ENCODE results near the gene CASZ1.

CASZ1 gene

DNA sequence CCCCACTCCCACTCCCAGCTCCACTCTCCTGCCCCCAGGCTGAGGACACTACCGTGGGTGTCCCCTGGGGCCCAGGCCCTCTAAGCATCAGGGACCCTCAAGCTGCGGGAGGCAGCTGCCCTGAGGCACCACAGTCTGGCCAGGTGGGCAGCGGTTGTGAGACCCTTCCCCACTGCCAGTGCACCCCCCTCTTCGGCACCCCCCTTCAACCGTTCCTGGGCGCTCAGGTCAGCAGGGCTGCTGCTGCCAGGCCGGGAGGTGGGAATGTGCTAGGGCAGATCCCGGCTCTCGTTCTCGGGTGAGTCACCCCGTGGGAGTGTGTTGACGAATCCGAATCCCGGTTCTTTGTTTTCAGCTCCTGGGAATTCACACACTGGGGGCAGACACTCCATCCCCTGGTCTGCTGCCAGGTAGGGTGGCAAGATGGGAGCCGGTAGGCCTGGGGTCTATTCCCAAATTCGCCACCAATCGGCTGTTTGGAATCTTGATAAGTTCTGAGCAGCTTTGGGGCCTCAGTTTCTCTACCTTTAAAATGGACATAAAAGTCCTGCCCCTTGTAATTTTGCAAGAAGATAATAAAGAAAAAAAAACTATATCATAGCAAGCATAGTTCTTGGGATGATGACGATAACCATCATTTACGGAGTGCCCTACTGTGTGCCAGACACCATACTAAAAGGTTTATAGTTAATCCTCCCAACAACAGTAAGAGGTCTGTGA, 28.5 kb upstream of the CASZ1 start:
- no peak for DNase-seq

DNA sequence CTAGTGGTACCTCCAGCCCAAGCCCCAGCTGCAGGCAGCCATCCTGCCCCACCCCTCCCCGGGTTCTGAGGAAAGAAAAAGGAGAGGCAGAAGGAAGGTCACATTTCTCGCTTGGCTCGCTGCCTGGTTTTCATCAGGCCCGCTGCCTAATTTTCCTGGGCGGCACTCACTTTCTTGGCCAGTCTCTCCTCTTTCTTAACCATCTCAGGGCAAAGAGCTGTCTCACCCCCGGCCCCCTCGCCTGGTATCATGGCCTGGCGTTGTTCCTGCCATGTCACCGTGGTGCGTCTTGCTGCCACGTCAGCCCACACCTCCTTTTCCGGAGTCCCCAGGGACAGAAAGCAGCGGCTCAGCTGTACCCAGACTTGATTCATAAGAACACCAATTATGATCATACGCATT, 26.6 kb upstream of the CASZ1 start:
- DNase-seq, result no peak

DNA sequence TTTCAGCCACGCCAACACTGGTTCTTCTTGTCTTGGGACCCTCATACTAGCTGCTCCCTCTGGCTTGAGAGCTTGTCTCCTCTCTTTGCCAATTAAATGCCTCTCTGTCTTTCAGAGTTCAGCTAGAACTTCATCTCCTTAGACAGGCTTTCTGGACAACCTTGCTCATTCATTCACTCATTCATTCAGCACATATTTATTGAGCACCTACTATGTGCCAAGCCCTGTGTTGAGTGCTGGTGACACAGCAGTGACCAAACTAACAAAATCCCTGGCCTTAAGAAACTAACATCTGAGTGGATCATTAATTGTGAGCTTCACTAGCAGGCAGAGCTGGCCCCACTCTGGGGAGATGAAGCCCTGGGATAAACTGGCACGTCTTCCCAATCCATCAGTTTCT, 24.9 kb upstream of the CASZ1 start:
- no peak for DNase-seq

DNA sequence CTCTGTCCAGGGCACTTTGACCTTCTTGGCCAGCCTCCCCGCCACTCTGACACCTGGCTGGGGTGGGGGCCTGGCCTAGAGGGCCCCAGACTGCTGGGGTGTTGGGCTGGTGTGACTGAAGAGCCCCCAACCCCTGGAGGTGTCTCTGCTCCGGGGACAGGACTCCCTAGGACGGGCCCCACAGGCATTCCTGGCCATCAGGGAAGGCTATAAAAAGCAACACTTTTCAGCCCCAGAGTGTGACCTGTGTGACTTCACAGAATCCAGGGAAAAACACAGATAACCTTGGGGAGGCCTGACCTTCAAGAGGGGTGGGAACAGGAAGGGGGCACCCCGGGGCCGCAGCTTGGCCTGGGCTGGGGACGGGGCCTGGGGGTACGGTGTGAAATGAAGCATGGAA, 24.0 kb upstream of the CASZ1 start:
- DNase-seq, result no peak

DNA sequence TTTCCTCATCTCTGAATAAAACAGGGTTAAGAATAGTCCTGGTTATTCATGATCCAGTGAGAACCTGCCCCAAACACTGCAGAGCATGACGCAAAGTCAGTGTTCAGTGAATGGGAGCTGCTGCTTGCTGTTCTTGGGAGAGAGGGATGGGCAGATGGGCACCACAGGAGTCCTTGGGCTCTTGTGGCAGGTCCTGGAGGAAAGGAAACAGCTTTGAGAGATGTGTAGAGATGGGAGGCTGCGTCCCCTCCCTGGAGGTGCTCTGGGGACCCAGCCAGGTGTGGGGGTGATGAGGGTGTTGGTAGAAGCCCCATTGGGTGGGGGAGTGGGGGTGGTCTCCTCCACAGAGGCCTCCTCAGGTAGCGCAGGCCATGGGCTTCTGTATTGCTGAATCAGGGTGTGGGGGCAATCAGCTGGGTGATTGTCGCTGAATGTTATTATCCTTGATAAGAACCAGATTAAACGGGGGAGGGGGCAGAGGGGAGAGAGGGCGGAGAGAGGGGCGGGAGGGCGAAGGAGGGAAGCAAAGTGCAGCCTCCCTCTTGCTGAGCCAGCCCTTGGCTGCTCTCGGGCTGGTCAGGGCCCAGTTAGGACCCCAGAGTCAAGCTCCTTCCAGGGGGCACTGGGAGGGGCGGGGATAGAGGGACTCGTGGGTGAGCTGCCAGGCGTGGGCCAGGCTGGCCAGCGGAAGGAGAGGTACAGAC, 22.9 kb upstream of the CASZ1 start:
- DNase-seq, result no peak

DNA sequence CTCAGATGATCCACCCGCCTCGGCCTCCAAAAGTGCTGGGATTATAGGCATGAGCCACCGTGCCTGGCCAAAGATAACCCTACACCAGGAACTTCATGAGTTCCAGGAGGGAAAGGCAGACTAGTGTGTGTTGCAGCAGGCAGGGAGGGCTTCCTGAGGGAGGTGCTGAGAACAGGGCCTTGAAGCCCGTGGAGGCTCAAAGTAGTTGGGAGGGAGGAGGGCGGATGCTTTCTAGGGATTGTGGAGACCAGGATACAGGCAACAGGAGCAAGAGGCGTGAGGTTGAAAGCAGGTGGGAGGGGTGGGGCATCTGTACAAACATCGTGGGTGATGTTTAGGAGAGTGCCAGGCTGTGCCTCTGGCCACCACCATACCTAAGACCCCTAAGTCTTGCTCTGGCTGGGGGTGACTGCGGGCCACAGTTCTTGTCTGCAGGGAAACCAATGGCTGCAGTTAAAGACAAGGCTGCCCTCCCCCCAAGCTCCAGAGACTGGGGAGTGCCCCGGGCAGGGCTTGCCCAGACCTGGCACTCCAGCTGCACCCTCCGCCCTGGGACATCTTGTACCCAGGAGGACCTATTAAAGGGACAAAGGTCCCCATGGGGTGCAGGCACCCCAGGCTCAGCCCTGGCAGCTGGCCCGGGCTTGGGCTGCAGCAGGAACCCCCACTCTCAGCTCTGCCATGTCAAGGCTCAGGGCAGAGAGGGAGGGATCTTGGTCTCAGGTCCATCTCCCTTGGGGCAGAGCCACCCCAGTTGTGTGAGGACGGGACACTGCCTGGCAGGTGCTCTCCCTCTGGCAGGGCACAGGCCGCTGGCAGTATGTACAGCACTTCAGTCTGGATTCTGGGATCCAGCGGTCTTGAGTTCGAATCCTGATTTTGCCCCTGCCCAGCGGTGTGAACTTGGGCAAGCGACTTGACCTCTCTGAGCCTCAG, 22.1 kb upstream of the CASZ1 start:
- no peak for DNase-seq

DNA sequence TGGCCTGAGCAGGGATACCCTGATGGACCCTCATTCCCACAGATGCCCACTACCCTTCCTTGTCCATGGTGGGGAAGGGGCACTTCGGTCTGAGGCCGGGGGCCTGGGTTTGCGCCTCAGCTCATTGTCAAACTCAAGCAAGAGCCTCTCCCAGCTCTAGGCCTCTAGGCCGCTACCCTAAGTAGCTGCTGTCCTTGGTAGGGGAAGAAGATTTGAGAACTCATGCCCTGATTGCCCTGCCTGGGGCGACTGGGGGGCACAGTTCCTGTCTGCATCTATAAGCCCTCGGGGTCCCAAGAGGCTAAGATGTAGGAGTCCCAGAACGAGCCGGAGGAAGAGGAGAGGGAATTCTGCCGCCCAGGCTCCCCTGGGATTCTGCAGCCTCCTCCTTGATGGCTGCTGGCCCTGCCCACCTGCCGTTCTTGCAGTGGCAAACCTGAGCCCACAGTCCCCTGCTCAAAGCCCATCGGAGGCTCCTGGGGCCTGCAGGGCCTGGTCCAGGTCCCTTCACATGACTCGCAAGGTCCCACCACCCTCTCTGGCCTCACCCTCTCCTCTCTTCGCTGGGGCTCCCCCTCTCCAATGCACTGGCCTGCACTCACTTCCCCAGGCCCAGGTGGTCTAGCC, 20.4 kb upstream of the CASZ1 start:
- no peak for DNase-seq

DNA sequence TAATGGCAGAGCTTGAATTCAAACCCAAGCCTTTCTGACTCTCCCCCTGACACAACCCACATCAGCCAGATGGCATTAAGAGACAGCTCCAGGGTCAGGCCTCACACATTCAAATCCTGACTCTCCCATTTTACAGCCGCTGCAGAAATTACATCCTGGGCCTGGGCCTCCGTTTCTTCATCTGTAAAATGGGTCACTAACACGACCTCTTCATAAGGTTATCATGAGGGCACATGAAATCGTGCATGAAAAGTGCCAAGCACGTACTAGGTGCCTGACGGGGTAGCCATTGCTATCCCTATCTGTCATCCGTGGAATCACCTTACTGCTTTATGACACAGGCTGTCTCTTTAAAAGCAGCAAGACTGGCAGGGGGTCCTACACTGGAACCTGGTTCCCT, 19.8 kb upstream of the CASZ1 start:
- no peak for DNase-seq

DNA sequence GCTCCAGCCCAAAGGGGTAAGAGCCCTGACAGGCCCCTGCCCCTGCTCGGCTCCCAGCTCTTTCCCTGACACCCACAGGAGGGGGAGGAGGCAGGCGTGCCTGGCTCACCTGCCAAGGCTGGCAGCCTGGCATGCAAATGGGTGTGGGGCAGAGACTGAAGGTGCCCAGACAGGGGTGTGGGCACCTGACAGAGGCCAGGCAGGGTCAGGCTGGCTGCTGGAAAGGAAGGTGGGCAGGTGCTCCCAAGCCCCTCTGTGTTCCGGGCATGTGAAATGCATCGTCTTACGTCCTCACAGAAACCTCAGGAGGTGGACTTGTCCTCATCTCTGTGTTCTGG, 19.4 kb upstream of the CASZ1 start:
- no peak for DNase-seq

DNA sequence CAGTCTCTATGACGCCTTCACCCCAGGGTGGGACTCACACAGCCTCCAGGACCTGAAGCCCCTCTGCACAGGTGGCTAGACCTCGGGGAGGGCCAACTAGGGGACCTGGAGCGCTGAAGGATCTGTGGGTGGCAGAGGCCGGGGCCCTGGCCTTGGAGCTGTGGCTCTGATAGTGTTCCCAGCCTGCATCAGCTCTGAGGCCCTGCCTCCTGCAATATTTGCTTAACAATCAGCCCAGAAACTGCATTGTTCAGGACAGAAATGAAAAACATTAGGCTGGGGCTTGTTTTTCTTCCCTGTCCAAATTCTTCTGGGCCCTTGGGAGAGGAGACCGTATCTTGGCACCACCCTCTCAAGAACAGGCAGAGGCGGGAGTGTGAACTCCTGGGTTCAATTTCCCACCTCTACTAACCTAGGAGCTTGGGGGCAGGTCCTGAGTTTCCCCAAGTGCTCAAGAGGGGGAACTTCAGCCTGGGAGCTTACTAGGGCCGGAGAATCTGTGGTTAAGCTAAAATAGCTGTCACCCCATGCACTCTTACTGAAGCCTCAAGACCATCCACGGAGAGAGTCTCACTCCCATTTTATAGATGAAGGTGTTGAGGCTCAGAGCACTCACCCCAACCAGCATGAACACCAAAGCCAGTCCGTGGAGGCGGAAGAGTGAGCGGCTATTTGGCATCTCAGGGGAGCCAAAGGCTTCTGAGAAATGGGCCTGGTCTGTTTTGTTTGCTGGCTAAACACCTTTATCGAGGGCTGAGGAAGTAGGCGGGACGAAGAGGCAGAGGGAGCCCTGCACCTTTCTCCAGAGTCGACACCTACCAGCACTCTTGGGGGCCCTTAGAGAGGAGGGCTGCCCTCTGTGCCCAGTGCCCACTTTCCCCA, 18.8 kb upstream of the CASZ1 start:
- DNase-seq, result no peak

DNA sequence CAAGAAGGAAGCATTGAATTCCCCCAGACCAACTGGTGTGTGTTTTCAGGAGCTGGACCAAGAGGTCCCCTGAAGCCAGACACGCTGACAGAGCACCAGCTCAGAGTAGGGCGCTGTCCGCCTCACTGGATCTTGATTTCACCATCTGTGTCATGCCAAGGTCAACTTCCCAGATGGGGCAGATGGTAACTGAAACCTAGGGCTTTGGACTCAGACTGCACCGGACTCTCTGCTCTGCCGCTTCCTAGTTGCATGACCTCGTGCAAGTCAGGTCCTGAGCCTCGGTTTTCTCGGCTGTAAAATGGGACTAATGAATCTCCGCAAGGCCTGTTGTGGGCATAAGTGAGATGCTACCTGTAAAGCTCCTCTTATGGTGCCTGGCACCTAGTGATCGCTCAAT, 17.9 kb upstream of the CASZ1 start:
- no peak for DNase-seq

DNA sequence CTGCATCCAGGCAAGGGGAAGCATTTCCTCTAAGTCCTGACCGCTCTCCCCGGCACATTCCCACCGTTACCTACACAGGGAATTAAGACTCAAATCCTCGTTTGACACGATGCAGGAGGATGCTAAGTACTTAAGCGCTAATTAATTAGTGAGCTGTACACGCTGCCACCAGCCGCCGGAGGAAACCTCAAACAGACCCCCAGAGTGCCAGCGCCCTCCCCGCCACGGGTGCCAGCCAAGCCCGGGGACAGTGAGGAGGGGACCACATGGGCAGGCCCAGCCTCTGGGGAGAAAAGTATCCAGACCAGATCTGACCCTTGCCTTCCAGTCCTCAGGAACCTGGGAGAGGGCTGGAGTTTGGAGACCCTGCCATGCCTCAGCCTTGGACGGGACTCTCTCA, 17.4 kb upstream of the CASZ1 start:
- no peak for DNase-seq

DNA sequence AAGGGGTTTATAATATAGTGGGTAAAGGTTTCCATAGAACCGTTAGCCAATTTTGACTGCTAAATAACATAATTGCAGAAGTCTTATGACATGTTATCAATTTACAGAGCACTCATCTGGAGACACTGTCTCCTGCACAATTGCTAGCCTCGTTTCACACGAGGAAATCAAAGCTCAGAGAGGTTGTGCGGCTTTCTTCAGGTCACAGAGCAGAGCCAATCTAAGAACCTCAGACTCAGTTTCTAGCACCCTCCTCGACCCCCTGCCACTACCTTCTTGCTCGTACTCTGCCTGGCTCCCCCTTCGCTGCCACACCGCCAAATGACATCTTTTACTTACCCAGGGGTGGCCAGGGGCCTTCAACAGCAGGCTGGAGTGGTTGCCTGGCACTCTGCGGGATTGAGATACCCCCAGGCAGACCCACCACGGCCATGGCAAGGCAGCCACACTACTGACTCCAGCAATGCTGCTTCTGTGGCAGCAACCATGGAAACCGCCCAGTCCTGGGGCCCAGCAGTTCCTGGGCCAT, 16.0 kb upstream of the CASZ1 start:
- DNase-seq, result no peak

DNA sequence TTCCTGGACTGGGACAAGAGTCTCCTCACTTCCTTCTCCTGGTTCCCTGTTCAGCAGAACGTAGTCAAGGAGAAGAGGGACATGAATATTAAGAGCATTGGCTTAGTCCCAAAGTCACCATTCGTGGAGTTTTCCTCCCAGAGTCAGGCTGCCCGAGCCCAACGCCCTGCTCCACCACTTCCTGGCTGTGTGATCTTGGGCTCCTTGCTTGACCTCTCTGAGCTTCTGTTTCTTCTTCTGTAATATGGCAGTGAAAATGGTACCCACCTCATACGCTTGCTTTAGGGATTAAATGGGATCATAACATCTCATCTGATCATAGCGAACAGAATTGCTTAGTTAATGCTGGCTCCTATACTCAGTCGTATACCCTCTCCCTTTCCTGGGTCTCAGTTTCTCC, 12.0 kb upstream of the CASZ1 start:
- DNase-seq, result no peak

DNA sequence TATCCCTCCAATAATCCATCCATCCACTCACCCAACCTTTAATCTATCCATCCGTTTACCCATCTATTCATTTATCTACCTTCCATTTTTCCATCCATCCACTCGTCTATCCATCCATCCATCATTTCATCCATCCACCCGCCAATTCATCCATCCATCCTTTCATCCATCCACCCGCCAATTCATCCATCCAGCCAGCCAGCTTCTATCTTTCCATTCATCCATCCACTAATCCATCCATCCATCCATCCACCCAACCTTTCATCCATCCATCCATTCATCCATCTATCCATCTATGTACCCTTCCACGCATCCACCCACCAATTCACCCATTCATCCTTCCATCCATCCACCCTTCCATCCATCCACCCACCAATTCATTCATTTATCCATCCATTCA, 10.5 kb upstream of the CASZ1 start:
- no peak for DNase-seq

DNA sequence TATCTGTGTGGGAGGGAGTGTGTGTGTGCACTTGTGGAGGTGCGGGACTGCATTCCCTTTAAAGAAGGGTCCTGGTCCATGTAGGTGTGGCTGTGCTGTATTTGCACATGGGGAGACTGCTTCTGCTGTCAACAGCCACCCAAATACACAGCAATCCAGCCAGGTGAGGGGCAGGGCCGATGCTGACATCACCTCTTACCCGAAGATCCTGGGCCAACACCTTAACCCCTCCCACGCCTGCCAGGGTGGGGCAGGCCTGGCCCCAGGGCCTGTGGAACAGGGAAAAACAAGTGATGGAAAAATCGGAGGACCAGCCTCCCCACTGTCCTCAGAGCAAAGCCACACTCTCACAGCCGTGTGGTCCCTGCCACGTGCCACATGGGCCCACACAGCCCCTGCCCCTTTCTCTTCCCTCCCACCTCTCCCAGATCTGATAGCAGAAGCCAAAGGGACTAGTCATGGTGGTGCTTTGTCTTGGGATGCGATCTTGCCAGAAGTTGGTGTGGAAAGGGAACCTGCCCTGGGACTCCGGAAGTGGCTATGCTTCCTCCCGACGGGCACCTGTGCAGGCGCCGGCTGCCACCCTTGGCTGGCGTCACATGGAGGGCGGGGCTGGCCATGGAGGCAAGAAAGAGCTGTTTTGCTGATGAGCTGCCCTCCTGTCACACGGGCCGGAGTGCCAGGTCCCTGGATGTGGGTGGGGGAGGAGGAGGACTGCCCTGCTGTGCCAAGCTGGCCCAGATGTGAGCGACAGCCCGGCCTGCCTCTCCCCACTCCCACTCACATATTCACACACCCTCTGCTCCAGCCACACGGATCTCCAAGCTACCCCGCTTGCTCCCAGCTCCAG, 7.8 kb upstream of the CASZ1 start:
- peak; percentile 14 for DNase-seq

DNA sequence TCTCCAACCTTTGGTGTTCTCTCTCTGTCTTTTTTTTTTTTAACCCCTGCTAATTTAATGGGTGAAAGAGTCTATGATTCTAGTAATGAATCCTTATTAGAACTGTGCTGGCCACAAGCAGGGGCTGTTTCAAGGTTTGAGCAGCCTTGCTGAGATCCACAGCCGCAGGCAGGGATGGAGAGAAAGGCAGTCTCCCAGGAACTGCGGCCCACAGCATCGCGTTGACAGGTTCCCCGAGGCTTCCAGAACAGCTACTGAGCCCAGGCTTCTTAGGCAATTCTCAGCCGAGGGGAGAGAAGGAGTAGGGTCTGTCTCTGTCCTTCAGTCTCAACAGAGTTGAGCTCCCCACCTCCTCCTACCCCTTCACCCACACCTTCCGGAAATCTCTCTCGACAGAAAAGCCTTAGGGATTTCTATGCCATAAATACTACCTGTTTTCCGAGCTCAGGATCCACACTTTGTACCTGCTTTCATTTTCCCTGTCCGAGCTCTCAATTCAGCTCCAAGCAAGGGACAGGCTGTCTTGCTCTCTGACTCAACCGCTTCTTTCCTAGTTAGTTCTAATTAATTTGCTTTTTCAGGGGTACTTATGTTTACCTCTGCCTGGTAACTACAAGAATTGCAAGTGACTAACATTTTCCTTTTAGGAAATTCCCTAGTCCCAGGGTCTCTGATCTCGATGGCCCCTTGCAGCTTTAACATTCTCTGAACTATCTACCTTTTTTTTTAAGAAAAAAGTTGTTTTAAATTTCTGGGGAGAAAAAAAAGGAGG, 6.7 kb upstream of the CASZ1 start:
- DNase-seq, result no peak

DNA sequence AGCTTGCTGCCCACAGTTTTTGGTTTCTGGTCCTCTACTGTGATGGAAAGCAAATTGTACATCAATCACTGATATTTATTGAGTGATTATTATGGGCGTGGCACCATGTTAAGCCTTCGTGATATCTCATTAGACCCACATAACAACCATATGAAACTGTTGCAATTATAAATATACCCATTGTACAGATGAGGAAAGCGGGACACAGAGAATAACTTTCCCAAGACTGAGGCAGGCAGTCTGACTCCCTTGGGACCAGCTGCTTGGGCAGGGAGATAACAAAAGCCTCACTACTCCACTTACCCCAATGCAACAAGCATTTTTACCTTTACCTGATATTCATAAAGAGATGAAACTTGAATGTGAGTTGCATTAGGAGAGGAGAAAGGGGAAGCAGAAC, 4.3 kb upstream of the CASZ1 start:
- DNase-seq, result no peak

DNA sequence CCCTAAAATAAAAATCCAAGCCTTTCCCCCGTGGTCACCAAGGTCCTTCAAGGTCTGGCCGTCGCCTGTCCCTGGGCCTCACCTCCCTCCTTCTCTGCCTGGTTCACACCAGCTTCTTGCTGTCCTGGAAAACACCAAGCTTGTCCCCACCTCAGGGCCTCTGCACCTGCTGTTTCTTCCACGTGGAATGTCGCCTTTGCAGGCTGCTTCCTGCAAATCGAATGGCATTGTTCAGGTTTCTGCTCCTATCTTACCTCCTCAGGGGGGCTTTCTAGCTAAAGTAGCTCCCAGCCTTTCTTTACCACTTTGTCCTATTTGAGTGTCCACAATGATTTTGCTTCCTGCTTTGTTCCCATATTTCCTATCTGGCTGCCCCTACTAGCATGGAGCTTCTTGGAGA, 3.3 kb upstream of the CASZ1 start:
- no peak for DNase-seq

DNA sequence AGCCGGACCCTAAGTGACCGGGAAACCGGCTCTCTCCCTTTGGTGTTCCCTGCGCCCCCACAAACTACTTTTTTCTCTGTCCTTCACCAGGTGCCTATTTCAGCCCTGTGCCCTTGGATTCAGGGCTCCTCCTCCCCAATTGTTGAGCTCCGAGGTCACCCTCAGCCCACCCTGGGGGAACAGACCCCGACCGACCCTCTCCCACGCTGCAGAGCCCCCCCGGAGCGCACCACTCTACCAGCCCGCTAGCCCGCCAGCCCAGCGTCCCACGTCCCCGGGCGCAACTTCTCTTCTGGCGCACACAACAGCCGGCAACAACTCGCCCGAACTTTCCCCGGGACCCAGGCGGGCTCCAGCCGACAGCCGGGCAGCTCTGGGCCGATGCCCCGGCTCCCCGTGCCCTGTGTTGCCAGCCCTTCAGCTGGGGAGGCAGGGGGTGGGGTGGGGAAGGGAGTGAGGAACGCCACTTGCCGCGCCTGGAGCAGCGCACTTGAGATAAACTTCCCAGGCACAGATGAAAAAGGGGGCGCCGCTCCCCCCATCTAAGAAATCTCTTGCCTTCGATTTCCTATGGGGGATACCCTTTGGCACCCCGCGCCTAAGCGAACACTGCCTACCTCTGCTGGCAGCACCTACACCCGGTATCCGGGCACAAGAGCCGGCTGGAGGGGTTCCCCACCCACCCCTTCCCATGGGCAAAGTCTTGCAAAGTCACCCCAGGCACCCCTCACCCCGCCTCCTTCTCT, 997 bp downstream of the CASZ1 start:
- no peak for DNase-seq
